ENCODE data around the gene HTR1D.

The HTR1D gene

DNA sequence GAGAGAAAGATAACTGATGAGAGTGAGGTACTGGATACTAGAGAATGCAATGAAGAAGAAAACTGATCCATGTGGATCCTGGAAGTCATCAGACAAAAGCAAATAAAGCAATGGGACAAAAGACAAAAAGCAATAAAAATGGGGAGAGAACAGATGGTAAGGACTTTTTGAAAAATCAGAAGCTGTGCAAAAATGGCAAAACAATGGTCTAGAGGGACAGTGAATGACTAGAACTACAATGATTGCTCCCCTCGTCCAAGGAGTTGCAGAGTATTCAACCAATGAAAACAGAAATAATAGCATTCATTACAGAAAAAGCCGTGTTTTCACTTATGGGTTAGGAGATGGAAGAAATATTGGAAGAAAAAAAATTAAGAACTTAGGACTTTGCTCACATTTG lies 67.2 kb downstream of the HTR1D start:
- DNase-seq (ENCODE audit: low read depth): no peak

DNA sequence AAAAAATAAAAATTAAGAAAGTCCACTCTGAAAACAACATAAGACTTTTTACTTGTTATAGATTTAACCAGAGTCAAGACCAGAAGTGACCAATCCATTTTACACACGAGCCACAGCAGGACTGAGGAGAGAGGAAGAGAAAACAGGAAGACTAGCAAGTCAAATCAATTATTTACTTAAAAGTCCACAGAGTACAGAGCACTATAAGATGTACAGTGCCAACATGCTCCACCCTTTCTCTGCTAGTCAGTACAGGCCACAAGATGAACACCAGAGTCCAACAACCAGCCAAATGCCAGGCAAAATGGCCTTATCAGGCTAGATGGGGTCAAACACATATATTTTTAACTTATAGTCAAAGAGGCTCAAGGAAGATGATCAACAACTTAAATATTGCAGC lies 68.2 kb downstream of the HTR1D start:
- DNase-seq (ENCODE audit: low read depth): no peak

DNA sequence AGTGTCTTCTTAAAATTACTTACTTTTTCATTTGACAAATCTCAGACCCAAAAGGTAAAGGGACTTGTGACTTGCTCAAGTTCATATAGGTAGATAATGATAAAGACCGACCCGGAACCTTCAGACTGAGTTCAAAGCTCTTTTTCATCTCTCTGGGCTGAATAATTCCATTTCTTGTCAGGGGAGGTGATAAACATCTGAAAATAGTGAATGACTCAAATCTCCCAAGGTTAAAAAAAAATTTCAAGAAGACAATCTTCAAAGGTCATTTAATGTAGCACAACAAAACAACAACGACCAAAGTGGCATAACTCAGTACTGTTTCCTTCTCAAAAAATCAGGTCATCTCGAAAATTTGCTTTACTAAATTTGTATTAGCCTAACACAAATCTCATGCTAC lies 69.2 kb downstream of the HTR1D start:
- no peak for DNase-seq (ENCODE audit: low read depth)

Data from stimulated activated CD8-positive, alpha-beta memory T cell treated with anti-CD3 and anti-CD28 coated beads, Interleukin-12 subunit alpha, Interleukin-12 subunit beta, amount 100 ng/mL, for 4 hours (primary cell).